Stimulated activated CD8-positive, alpha-beta memory T cell treated with anti-CD3 and anti-CD28 coated beads, Interleukin-12 subunit alpha, Interleukin-12 subunit beta, amount 100 ng/mL, for 1 hour (primary cell): Measurements from ENCODE around the gene WSCD2.
"Not testable (repeated sequence)": the region's sequence is repeated elsewhere in the genome, so short reads cannot be mapped to it uniquely, and the experiment has no call there.

Experiments
- DNase-seq: peaks from one replicate; pipeline ENCODE4 v3.0.0-alpha.2; 2020; ENCODE audit warnings: low read depth

The WSCD2 gene

DNA sequence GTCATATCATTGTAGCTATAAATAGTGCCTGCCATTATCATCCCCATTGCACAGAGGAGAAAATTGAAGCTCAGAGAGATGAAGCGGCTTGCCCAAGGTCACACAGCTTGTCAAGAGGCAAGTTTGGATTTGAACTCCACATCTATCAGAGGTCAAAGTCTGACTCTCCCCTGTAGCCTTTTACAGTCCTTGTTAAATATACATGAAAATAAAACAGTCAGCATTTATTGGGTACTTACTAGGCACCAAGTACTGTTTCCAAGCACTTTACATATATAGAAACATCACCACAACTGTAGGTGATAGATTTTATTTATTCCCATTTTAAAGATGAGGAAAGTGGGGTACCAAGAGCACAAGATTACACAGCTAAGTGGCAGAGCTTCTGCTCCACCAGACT, 67.2 kb downstream of the WSCD2 start:
- no peak for DNase-seq

DNA sequence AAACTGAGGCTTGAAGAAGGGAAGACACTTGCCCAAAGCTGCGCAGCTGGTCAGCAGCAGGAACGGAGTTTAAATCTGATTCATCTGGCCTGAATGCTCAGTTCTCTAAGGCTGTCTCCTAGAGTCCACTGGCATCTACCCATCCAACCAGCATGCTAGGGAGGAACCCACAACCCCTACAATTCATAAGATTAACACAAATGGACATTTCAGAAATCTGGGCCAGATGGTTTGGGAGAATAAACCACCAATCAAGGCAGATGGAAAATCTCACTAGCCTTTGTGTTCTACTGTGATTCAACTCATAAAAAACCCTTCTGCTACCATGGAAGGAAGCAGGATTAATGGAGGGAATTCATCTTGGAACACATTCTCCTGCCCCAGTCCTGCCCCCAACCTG, 67.8 kb downstream of the WSCD2 start:
- DNase-seq = no peak

DNA sequence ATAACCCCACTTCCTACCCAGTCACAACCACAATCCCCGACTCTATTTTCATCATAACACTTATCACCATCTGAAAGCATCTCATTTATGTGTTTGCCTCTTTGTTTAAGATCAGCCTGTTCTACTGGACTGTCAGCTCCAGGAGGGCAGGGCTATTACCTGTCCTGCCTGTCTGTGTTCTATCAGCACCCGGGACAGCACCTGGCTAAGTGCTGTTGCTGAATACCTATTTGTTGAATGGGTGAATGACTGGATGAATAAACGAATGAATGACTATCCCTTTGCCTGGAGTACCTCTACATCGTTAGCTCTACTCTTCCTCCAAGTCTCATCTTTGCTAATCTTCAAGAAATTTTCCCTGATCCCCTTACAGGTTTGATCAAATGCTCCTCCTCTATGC, 69.0 kb downstream of the WSCD2 start:
- no peak for DNase-seq

DNA sequence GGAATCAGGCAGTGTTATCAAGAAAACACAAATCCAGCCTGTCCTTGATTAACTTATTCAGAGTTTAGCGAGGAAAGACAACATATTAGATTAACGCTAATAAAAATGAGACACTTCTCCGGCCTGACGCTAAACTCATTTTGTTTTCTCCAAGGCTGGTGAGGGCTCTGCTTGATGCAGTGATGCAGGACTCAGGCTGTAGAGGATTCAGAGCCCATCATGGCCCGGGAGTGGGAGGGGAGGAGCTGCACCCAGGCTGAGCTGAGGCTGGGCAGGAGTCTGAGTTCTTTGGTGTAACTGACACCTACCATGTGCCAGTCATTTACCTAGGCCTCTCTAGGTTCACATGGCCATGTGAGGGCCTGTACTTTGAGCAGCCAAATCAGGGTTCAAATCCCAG, 70.0 kb downstream of the WSCD2 start:
- DNase-seq = no peak

DNA sequence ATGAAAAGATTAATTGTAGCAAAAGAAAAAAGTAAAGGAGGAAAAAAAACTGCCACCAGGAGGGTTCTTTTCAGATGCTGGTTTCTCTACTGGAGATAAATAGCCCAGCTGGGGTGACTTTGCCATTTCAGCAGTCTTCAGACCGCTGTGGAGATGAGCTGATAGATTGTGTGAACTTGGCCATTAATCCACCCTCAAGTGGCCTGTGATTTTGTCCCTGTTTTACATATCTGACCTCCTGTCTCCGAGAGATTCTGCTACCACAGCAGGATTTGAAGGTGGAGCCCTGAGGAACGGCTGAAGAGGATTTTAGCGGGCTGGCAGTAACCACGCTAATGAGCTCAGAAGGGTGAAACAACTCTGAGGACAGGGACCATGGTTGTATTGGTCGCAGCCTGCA, 72.7 kb downstream of the WSCD2 start:
- no peak for DNase-seq

DNA sequence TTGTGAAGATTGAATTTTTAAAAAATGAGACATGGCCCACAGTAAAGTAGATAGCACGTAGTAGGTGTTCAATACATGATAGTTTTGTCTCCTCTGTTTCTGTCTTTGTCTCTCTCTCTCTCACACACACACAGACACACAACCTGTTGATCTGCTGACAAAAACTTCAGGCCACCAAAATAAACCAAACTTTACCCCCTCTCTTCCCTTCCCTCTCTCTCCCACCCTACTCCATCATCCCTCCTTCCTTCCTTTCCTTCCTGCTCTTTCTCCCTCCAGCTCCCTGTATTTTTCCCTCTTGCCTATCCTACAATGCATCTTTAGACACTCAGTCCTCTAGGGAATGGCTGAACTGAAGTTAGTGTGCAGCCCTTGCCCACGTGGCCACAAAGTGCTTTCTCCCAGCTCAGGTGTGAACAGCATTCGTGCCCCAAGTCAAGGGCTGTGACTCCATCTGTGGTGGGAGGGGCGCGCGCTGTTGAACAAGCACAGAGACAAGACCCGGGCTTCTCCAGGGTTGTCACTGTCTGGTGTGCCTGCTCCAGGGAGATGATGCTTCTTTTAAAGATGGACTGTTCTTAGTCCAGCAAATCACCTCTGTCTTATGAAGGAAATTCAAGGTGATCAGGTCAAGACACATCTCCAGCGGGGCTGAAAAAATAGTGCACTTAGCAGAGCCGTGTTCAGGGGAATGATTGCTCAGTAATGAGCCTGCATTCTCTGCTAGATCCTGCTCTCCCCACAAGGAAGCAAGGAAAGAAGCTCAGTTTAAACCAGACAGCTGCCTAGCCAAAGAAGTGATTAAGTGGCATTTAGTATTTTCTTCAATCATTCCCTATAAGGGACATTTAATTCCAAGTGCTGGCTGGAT, 75.3 kb downstream of the WSCD2 start:
- DNase-seq = no peak

DNA sequence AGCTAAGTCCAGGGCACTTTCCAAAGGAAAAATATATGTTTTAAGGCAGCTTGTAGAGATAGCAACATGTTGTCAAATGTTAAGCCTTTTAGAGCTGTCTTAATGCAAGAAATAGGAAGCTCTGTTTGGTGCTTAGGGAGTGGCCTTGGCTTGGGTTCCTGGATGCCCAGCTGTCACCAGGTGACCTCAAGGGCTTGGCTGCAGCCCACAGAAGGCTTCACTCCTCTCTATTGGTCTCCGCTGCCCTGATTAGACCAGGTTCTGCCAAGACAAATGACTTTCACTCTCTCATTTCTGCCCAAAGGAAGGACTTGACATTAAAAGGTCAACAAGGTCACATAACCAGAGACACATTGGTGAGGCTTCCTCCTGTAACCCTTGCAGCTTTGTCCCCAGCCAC, 76.8 kb downstream of the WSCD2 start:
- DNase-seq = no peak

DNA sequence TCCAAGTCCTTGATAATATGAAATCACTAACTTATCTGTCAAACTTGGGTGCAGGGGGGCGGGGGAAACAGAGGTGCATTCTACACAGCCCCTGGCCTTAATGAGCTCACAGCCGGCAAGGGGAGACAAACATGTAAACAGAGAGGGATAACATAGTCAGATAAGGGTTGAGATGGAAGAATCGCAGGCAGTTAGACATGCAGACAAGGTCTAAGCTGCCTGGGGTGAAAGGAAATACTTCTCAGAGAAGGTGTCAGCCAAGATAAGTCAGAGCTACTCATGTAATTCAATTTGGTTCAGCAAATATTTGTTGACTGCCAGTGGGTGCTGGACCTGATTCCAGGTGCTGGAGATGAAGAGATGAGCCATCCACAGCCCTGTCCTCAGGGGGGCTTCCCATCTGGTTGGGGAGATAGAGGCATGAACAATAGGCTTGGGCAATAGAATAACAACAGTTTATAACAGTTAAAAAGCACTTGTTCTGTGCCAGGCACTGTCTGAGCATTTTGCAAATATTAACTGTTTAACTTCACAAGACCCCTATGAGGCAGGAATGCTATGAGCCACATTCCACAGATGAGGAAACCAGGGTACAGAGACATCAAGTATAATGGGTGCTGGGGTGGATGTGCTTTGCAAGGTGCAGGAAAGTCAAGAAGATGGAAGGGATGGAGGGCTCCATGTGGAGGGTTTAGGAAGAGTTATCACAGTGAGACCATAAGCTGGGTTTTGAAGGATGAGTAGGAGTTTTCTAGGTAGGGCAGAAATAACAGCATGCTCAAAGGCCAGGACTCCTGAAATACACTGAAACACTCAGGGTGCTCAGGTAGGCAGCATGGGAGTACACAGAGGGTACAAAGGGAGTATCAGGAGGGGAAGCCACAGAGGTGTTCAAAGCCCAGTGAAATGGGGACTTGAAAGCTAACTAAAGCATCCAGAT, 79.0 kb downstream of the WSCD2 start:
- no peak for DNase-seq

DNA sequence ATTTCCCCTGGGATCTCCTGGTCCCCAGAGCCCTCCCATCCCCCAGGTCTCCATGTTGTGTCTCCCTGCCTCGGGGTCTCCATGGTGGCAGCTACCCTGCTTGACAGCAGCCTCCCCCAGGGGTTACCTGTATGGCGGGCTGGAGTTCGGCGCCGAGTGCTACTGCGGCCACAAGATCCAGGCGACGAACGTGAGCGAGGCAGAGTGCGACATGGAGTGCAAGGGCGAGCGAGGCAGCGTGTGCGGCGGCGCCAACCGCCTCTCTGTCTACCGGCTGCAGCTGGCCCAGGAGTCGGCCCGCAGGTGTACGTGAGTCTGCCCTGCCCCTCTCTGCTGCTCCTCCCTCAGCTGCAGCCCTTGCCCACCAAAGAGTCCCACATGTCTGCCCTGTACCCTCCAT, 80.9 kb downstream of the WSCD2 start:
- no peak for DNase-seq

DNA sequence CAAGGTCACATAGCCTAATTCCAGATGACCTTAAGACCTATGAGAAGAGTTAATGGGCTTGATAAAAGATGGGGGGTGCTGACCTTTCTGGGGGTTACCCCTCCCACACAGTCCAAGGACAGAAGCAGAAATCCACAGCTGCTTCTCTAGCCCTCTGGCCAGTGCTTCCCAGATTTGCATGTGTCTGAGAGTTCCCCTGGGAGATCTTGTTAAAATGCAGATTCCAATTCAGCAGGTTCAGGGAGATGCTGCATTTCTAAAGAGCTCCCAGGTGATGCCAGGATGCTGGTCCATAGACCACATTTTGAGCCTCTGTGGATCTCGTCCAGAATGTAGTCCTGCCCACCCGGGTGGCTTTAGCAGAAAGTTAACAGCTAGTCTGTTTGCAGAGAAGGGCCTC, 82.1 kb downstream of the WSCD2 start:
- no peak for DNase-seq

DNA sequence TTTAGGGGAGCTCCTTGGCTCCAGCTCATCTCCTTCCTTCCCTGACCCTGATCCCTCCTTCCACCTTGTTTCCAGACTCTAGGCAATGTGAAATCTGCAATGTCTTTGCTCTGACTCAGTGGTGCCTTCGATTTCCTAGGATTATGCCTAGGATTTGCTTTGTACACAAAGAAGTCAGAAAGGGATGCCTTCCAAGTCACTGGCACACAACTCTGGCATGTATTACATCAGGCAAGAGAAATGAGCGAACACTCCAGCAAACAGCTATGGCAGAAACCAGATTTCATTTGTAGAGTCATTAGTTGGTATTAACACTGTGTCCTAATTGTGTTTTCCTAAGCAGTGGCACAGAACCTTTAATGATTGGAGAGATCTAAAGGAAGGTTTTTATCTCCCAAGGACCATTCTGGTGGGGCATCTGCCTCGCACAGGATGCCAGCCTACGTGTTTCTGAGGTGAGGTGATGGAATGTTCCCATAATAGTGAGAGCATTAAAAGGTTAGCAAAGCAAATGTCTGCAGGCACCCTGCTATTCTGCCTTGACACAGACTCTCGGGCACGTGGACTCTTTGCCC, 84.9 kb downstream of the WSCD2 start:
- no peak for DNase-seq

DNA sequence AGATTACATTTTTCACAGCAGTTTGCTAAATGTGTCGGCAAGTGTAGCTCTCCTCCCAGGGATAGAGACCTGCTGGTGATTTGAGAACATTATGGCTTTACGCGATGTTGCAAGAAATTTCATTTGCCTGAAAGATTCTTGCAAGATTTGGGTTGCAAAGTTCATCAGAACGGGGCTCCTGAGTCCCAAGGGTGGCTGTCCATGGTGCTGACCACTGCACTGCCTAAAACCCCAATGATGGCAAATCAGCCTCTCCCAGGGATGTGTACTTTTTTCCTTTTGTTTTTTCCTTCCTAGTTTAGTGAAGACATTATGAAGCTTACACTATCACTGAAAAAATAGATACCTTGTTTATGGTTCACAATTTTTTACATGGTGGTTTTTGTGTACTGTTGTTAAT, 85.4 kb downstream of the WSCD2 start:
- DNase-seq = no peak

DNA sequence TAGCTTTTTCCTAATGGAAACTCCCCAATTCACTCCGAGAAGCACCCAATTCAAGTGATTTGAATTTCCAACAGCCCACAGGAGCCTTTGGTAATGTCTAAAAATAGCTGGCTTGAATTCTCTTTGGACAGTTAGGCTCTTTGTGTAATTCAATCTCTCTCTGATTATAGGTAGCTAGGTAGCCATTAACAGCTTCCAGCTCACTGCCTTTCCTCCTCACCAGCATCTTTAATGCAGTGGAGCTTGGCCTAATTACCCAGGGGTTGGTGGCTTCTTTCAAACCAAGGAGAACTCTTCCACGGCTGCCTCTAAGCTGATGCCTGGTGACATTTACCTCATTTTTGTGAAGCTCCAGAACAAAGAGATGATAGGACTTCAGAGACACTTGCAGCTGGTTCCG, 86.4 kb downstream of the WSCD2 start:
- no peak for DNase-seq

DNA sequence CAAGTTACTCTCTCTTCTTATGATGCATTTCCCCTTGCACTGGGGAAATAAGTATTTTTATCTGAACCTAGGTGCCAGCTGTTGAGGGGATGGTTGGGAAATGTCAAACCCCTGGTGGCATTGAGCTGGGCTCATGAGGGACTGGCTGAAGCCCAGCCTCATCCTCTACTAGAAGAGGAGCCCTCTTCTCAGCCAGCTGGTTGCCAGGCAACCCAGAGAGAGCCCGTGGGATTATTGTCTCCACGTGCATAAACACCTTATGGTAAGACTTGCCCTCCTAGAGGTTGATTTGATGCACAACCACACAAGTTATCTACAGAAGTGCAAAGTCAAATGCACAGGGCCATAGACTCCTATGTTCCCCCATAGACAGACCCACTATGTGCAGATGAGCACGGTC, 89.8 kb downstream of the WSCD2 start:
- DNase-seq = no peak

DNA sequence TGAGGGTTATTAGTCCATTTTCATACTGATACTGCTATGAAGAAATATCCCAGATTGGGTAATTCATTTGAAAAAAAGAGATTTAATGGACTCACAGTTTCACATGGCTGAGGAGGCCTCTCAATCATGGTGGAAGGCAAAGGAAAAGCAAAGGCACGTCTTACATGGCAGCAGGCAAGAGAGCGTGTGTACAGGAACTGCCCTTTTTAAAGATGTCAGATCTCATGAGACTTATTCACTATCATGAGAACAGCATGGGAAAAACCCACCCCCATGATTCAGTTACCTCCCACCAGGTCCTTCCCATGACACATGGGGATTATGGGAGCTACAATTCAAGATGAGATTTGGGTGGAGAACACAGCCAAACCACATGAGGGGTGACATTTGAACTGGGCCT, 96.0 kb downstream of the WSCD2 start:
- not testable (repeated sequence) for DNase-seq

DNA sequence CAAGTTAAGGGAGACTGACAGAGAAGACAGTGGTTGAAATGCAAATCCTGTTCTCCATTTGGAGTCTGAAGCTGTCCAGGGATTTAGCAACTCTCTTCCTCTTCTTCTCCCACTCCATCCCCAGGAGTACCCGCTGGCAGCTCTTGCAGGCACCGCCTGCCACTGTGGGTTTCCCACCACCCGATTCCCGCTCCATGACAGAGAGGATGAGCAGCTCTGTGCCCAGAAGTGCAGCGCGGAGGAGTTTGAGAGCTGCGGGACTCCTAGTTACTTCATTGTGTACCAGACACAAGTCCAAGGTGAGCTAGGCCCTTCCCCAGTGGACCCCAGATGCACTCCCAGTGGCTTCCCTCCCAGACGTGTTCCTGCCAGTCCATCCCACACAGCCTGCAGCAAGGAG, 97.8 kb downstream of the WSCD2 start:
- no peak for DNase-seq

DNA sequence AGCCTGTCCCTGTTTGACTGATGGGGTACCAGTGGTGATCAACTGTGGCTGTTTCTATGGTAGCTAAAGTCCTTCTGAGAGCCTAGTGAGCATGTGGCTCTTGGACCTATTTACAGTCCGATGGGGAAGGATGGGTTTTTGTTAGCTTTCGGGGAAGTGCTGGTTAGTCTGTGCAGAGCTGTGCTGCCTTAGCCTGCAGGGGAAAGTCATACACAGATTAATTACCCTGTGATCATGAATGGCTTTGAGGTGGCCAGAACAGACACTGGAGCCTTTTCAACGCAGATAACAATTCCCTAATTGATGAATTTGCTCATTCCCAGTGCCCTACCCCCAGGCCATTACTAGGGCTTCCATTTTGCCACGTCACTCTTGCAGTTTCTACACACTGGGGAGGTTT, 99.7 kb downstream of the WSCD2 start:
- no peak for DNase-seq

DNA sequence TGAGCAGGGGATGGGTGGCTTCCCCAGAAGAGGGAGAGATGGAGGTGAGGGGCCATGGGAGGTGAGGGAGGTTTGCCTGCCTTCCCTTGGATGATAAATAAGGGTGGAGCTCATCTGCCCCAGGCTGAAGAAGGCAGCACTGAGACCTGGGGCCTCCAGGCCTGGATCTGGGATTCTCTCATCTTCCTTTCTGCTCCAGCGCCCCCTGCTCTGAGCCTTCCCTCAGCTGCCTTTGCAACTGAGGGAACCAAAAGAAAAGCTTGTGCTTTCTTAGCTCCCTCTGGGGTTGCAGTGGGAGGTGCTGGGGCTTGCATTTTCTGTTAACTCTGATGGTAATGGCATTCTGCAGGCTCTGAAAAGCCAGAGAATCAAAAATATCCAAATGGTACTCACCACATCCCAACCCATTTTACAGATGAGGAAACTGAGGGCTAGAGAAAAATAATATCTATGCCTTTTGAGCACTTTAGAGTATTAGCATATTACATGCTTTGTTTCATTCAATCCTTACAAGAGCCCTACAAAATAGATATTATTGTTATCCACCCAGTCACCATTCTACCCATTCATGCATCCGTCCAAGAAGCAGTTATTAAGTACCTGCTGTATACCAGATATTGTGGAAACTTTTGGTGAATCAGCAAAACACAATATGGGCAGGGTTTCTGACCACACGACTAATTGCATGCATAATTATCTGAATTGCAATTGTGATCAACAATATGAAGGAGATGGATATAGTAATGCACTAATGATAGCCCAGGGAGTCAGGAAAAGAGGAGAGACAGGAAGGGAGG, 102.2 kb downstream of the WSCD2 start:
- DNase-seq = no peak

DNA sequence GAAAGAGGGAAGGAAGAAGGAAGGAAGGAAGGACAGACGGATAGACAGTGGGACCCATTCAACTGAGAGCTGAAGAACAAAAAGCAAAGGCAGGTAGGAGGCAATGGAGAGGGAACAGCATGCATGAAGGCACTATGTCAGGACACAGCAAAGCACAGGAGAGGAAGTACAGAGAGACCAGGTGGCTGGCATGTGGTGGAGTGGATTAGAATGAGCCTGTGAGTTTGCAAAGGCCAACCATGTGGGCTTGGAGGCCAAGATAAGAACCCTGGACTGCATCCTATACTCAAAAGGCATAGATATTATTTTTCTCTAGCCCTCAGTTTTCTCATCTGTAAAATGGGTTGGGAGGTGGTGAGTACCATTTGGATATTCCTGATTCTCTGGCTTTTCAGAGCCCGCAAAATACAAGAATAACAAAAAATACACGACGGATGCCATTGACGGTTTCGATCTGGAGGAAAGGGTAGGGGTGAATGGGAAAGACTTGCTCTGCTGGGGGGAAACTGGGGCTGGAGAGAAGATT, 102.9 kb downstream of the WSCD2 start:
- no peak for DNase-seq

DNA sequence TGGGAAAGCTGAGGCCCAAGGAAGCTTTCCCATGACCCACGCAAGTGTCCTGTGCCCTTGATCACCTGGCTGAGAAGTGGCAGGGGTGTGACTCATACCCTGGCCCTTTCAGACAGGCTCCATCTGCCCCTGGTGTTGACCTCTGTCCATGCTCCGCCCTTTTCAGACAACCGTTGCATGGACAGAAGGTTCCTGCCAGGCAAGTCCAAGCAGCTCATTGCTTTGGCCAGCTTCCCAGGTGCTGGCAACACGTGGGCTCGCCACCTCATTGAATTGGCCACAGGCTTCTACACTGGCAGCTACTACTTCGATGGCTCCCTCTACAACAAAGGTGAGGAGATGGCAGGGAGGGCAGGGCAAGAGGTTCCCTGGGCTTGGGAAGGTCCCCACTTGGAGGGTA, 103.5 kb downstream of the WSCD2 start:
- DNase-seq = no peak

DNA sequence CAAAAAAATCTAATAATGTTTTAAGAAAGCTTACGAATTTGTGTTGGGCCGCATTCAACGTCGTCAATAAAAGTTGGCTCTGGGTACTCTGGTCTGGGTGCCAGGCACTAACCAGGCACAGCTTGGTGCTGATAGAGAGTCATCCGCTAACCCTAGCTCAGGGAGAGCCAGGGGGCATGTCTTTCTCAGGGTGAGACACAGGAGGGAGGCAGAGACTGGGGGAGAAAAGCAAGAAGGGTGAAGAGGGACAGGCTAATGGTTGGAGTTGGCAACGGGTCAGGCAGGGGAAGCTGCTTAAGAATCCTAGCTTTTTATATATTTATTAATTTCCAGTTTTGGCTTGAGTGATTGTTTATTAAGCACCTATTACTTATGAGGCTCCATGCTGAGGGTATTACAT, 105.1 kb downstream of the WSCD2 start:
- DNase-seq = no peak
